H1 (cell line): ENCODE data around the gene PACS1. TPM values are rescaled to one million over a fixed set of nuclear protein-coding genes. Genes with fewer than 3 reads are reported as not detected.

ENCODE experiments used
- BRCA1 ChIP-seq: IDR thresholded peaks from 2 replicates; pipeline ENCODE4 v1.6.1; 2012; ENCODE audit warnings: low read depth, low read length, improper control_type of control experiment
- FOSL1 ChIP-seq: IDR thresholded peaks from 2 replicates; pipeline ENCODE4 v1.6.1; 2011; ENCODE audit warnings: mild to moderate bottlenecking, low read depth, low read length, moderate library complexity; ENCODE audit not compliant: insufficient read depth
- SP2 ChIP-seq: IDR thresholded peaks from 2 replicates; pipeline ENCODE4 v1.6.1; 2012; ENCODE audit warnings: mild to moderate bottlenecking, low read length, inconsistent platforms
- TCF12 ChIP-seq: IDR thresholded peaks from 2 replicates; pipeline ENCODE4 v1.6.1; 2011; ENCODE audit warnings: low read depth, mild to moderate bottlenecking, low read length
- USF2 ChIP-seq: IDR thresholded peaks from 2 replicates; pipeline ENCODE4 v1.6.1; 2011; ENCODE audit warnings: low read length, improper control_type of control experiment
- polyA plus RNA-seq, 7 experiments: library from polyadenylated mRNA; depleted of rRNA in 3 of 7; stranded (reverse) in 5 of 7; unstranded in 2 of 7; fragments of >200 nt in 5 of 7; fragments of 200-250 nt in 2 of 7; gene quantifications; 1 replicate in 5 of 7; 2 replicates in 1 of 7; 4 replicates in 1 of 7; pipeline versions ENCODE4 v1.2.1 to v1.2.3, GENCODE V29; 2011 to 2013; ENCODE audit warnings: missing spikeins in 2 of 7, mixed read lengths in 2 of 7
- total RNA-seq: library from RNA; stranded (reverse); fragmentation: NEBNext Ultra II Directional; extraction: Animal tissue kit (Norgen Biotek cat#: 25700); gene quantifications from 2 replicates; pipeline ENCODE4 v1.2.1, GENCODE V29; 2021

Gene PACS1
- total and polyA plus RNA-seq, 2 of the 8 experiments (the other 6 are each of a cell fraction or from before 2014, with no cell fraction given): 11.5 to 36.0 TPM

DNA sequence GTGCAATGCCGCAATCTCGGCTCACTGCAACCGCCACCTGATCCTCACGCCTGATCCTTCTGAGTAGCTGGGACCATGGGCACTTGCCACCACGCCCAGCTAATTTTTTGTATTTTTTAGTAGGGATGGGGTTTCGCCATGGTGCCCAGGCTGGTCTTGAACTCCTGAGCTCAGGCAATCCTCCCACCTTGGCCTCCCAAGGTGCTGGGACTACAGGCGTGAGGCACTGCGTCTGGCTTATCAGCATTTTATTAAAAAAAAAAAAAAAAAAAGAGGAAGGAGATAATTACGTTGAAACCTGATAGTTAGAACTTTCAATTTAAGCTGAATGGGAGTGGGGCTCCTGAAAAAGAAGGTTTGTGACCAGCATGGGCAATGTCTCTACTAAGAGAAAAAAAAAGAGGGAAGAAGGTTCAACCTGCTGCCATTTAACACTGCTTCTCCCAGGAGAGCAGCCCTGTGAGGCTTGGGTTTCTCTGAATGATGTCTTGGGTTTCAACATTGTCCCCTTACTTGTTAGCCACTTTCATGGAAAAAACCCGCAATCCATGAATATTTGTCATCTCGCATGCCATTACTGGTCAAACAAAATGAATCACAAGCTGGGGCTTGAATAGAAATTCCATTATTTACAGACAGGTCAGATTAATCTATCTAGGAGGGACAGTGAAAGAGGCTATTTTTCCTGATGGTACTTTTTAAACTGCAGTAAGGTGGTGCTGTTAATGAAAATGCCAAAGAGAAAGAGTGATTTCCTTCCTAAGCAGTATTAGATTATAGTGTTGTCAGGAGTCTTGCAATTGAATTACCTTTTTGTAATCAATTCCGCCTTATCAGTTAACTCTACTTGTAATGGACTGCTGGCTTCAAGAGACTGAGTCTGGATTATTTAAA, 72.5 kb downstream of the PACS1 start (continued):
- TF ChIP-seq FOSL1: no peak
- TF ChIP-seq SP2: no peak
- no peak for TF ChIP-seq BRCA1
- TF ChIP-seq USF2: no peak
- TF ChIP-seq TCF12: no peak
- TF ChIP-seq, all 59 proteins: peak for 0
